HepG2 (cell line): Measurements from ENCODE around the gene ERC1. TPM values are rescaled to one million over a fixed set of nuclear protein-coding genes. Genes with fewer than 3 reads are reported as not detected.

Experiments
- ATAC-seq: fragments of 200-7000 bp; cut with Tn5 transposase; 3 replicates; pipeline ENCODE4 v1.9.1; 2020; ENCODE audit warnings: mild to moderate bottlenecking, moderate library complexity
- BruUV-seq: library from RNA; stranded (reverse); fragments of 400-500 nt; replicated peaks from 2 replicates; lab custom pipeline; 2021; lab: Mats Ljungman, UMichigan
- CTCF ChIA-PET: fragments of 300-600 bp; formaldehyde crosslinking; extraction: SDS; loops from one replicate; lab custom pipeline; 2021; ENCODE audit warnings: low total read pairs, inconsistent platforms, low intra/inter-chr PET ratio; lab: Yijun Ruan, JAX
- POLR2A ChIA-PET: fragments of 350-600 bp; sonication (Branson Sonifier 250); formaldehyde crosslinking; loops from one replicate; lab custom pipeline; 2020; ENCODE audit warnings: antibody characterized with exemption, inconsistent platforms; lab: Yijun Ruan, JAX
- DNase-seq: peaks from one replicate; pipeline ENCODE4 v3.0.0-alpha.2; 2015; ENCODE audit warnings: low spot score
- FAIRE-seq: peaks from 3 replicates; lab custom pipeline; 2011; peaks lifted over from hg19 to GRCh38; lab: Jason Lieb, UNC
- H2AFZ ChIP-seq: one replicate; pipeline ENCODE4 v1.6.1; 2011; ENCODE audit warnings: low read length, inconsistent platforms
- H3K27ac ChIP-seq: fragments of 300-600 bp; 3 replicates; pipeline ENCODE4 v1.8.0; 2011; ENCODE audit warnings: mixed run types, mild to moderate bottlenecking, mixed read lengths, low read length, inconsistent platforms; ENCODE audit not compliant: insufficient read depth; ENCODE audit errors: extremely low read length
- H3K27me3 ChIP-seq, 2 experiments: fragments of 200-600 bp in 1 of 2; 2 replicates in 1 of 2; 3 replicates in 1 of 2; pipeline versions ENCODE4 v1.6.0 to v1.8.0; 2011; ENCODE audit warnings: low read length in 2 of 2, mild to moderate bottlenecking in 2 of 2, moderate library complexity in 2 of 2, inconsistent platforms in 1 of 2; ENCODE audit not compliant: insufficient read depth in 2 of 2, control insufficient read depth in 1 of 2
- H3K36me3 ChIP-seq, 2 experiments: fragments of 200-600 bp in 1 of 2; replicated peaks in 1 of 2; 2 replicates in 1 of 2; 3 replicates in 1 of 2; pipeline versions ENCODE4 v1.5.1 to v1.8.0; 2011; ENCODE audit warnings: low read length in 2 of 2, inconsistent platforms in 1 of 2; ENCODE audit not compliant: insufficient read depth in 2 of 2, control insufficient read depth in 1 of 2
- H3K4me1 ChIP-seq: 2 replicates; pipeline ENCODE4 v1.5.1; 2012; ENCODE audit warnings: low read length, inconsistent platforms; ENCODE audit not compliant: insufficient read depth
- H3K4me2 ChIP-seq: 2 replicates; pipeline ENCODE4 v1.6.0; 2011; ENCODE audit warnings: low read depth, low read length, inconsistent platforms
- H3K4me3 ChIP-seq, 3 experiments: fragments of 200-600 bp in 1 of 3; sonication (generic), shearing (Covaris generic) in 1 of 3; replicated peaks in 1 of 3; 2 replicates each; pipeline ENCODE4 v1.5.1; 2011 to 2016; ENCODE audit warnings: low read length in 3 of 3, inconsistent platforms in 2 of 3, low read depth in 2 of 3, mild to moderate bottlenecking in 2 of 3, control low read depth in 1 of 3, mixed read lengths in 1 of 3; ENCODE audit not compliant: insufficient read depth in 1 of 3
- H3K79me2 ChIP-seq: one replicate; pipeline ENCODE4 v1.6.1; 2011; ENCODE audit warnings: low read length, inconsistent platforms; ENCODE audit not compliant: insufficient read depth
- H3K9ac ChIP-seq: 2 replicates; pipeline ENCODE4 v1.6.0; 2011; ENCODE audit warnings: mild to moderate bottlenecking, low read depth, low read length, inconsistent platforms; ENCODE audit not compliant: insufficient read depth
- H3K9me3 ChIP-seq: 2 replicates; pipeline ENCODE4 v1.5.1; 2012; ENCODE audit warnings: mild to moderate bottlenecking, low read length
- H4K20me1 ChIP-seq: 2 replicates; pipeline ENCODE4 v1.6.0; 2011; ENCODE audit warnings: inconsistent platforms, mild to moderate bottlenecking, low read length, moderate library complexity; ENCODE audit not compliant: insufficient read depth
- ATF7 ChIP-seq, 2 experiments: fragments of 450-650 bp in 1 of 2; sonication (generic) in 1 of 2; formaldehyde crosslinking in 1 of 2; IDR thresholded peaks; 2 replicates each; pipeline versions ENCODE4 v1.4.0 to v1.6.1; 2016 to 2020; ENCODE audit warnings: antibody characterized with exemption in 1 of 2, mild to moderate bottlenecking in 1 of 2, missing genetic modification reagents in 1 of 2
- BRCA1 ChIP-seq: sonication (generic); formaldehyde crosslinking; IDR thresholded peaks from 2 replicates; pipeline ENCODE4 v1.4.0; 2020; ENCODE audit warnings: missing genetic modification reagents
- DNMT1 ChIP-seq: sonication (generic); formaldehyde crosslinking; IDR thresholded peaks from 2 replicates; pipeline ENCODE4 v1.5.1; 2020; ENCODE audit warnings: mild to moderate bottlenecking, missing genetic modification reagents
- EP300 ChIP-seq, 3 experiments: sonication (generic) in 1 of 3; formaldehyde crosslinking in 1 of 3; IDR thresholded peaks; 2 replicates each; pipeline versions ENCODE4 v1.5.1 to v1.6.1; 2011 to 2020; ENCODE audit warnings: low read depth in 2 of 3, low read length in 2 of 3, borderline replicate concordance in 1 of 3, improper control_type of control experiment in 1 of 3, mild to moderate bottlenecking in 1 of 3, missing genetic modification reagents in 1 of 3, moderate library complexity in 1 of 3
- KLF15 ChIP-seq: sonication (generic); formaldehyde crosslinking; IDR thresholded peaks from 2 replicates; pipeline ENCODE4 v1.8.1; 2023; ENCODE audit warnings: borderline replicate concordance, mild to moderate bottlenecking, inconsistent platforms, missing genetic modification reagents, mixed read lengths
- MAFG ChIP-seq: sonication (generic); formaldehyde crosslinking; IDR thresholded peaks from 2 replicates; pipeline ENCODE4 v1.5.1; 2020; ENCODE audit warnings: mild to moderate bottlenecking, missing genetic modification reagents
- MXI1 ChIP-seq: IDR thresholded peaks from 3 replicates; pipeline ENCODE4 v1.6.1; 2012; ENCODE audit warnings: low read depth, low read length, inconsistent platforms, borderline replicate concordance
- PPARG ChIP-seq: conservative IDR thresholded peaks from 2 replicates; pipeline ENCODE4 v1.6.1; 2016; ENCODE audit warnings: missing biosample characterization, missing genetic modification reagents
- TMF1 ChIP-seq: sonication (generic); formaldehyde crosslinking; IDR thresholded peaks from 2 replicates; pipeline ENCODE4 v1.8.1; 2022; ENCODE audit warnings: low read depth, missing genetic modification reagents
- WGBS: methylation state at CpG from one replicate; pipeline ENCODE4 v1.1.6; 2017; ENCODE audit warnings: low lambda C conversion rate; 5-methylcytosine and 5-hydroxymethylcytosine counted together
- in situ Hi-C: cut with HindIII; loops from 2 replicates; pipeline ENCODE4 v1.10.0; 2017; ENCODE audit warnings: low pct_unique_long_range_greater_than_20kb; ENCODE audit not compliant: extremely low pct_ligation_motif_present
- intact Hi-C: fragments of 100-400 bp; cut with micrococcal nuclease; formaldehyde crosslinking; loops from one replicate; pipeline ENCODE4 v1.10.0; 2022; ENCODE audit not compliant: unreplicated experiment
- polyA plus RNA-seq, 8 experiments: library from polyadenylated mRNA; depleted of rRNA in 3 of 8; stranded (reverse) in 7 of 8; unstranded in 1 of 8; fragments of >200 nt; fragmentation: Illumina TruSeq in 4 of 8; extraction: Trizol in 4 of 8; gene quantifications; 2 replicates each; pipeline versions ENCODE4 v1.2.1 to v1.2.3, GENCODE V29; 2011 to 2016; ENCODE audit warnings: low read depth in 4 of 8, missing spikeins in 1 of 8, mixed read lengths in 1 of 8; ENCODE audit not compliant: insufficient read depth in 1 of 8
- total RNA-seq, 5 experiments: library from RNA; depleted of rRNA; stranded (reverse); fragments of >200 nt; fragmentation: Illumina TruSeq; extraction: Trizol; gene quantifications; 2 replicates each; pipeline ENCODE4 v1.2.3, GENCODE V29; 2016; ENCODE audit warnings: low read depth in 1 of 5
- TF ChIP-seq, protein P1 (sequence below): sonication (generic); formaldehyde crosslinking; IDR thresholded peaks from 2 replicates; pipeline ENCODE4 v1.4.0; 2020; ENCODE audit warnings: missing genetic modification reagents, borderline replicate concordance

The ERC1 gene
- total and polyA plus RNA-seq, 2 of the 13 experiments (the other 11 are each of a cell fraction or from before 2014, with no cell fraction given): 6.1 to 12.4 TPM

DNA sequence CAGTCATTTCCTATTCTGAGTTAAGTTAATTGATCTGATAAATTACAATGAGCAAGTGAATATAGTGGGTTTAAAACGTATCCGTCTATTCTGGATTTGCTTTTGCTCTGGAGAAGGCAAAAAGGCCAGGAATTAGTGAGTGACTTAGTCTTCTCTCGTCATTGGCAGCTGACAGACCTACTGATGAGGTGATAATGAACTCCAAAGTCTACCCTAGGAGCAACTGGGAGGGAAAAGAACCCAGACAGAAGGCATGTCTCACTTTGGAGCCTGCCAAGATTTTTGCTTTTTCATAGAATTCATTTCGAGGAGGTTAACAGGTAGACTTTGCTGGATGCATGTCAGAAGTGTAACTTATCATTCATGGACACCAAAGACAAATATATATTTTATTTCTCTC lies 333.1 kb downstream of the ERC1 start:
- TF ChIP-seq DNMT1 (CRISPR knock-in tag): no peak
- no peak for TF ChIP-seq PPARG (CRISPR knock-in tag)
- no peak for TF ChIP-seq BRCA1 (CRISPR knock-in tag)
- TF ChIP-seq, protein P1, sequence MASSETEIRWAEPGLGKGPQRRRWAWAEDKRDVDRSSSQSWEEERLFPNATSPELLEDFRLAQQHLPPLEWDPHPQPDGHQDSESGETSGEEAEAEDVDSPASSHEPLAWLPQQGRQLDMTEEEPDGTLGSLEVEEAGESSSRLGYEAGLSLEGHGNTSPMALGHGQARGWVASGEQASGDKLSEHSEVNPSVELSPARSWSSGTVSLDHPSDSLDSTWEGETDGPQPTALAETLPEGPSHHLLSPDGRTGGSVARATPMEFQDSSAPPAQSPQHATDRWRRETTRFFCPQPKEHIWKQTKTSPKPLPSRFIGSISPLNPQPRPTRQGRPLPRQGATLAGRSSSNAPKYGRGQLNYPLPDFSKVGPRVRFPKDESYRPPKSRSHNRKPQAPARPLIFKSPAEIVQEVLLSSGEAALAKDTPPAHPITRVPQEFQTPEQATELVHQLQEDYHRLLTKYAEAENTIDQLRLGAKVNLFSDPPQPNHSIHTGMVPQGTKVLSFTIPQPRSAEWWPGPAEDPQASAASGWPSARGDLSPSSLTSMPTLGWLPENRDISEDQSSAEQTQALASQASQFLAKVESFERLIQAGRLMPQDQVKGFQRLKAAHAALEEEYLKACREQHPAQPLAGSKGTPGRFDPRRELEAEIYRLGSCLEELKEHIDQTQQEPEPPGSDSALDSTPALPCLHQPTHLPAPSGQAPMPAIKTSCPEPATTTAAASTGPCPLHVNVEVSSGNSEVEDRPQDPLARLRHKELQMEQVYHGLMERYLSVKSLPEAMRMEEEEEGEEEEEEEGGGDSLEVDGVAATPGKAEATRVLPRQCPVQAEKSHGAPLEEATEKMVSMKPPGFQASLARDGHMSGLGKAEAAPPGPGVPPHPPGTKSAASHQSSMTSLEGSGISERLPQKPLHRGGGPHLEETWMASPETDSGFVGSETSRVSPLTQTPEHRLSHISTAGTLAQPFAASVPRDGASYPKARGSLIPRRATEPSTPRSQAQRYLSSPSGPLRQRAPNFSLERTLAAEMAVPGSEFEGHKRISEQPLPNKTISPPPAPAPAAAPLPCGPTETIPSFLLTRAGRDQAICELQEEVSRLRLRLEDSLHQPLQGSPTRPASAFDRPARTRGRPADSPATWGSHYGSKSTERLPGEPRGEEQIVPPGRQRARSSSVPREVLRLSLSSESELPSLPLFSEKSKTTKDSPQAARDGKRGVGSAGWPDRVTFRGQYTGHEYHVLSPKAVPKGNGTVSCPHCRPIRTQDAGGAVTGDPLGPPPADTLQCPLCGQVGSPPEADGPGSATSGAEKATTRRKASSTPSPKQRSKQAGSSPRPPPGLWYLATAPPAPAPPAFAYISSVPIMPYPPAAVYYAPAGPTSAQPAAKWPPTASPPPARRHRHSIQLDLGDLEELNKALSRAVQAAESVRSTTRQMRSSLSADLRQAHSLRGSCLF: no peak
- no peak for TF ChIP-seq EP300 (IDR thresholded peaks at IDR 0.05; ENCODE audit: low read depth in 2 of 2, low read length in 2 of 2)
- no peak for TF ChIP-seq EP300 (CRISPR knock-in tag; IDR thresholded peaks at IDR 0.05; ENCODE audit: borderline replicate concordance)
- no peak for TF ChIP-seq TMF1 (CRISPR knock-in tag)
- no peak for TF ChIP-seq MAFG
- TF ChIP-seq KLF15 (CRISPR knock-in tag): no peak
- TF ChIP-seq MXI1: no peak
- no peak for TF ChIP-seq ATF7 (IDR thresholded peaks at IDR 0.05)
- no peak for TF ChIP-seq ATF7 (CRISPR knock-in tag; IDR thresholded peaks at IDR 0.05)
- Histone ChIP-seq H3K79me2 (no peaks in the 10 kb centered on the region), H3K4me2 (no peak overlapping the region), H4K20me1 (no peaks in the 10 kb centered on the region), H2AFZ (no peak overlapping the region), H3K9ac (no peak overlapping the region), H3K4me1 (no peaks in the 10 kb centered on the region), H3K9me3 (no peaks in the 10 kb centered on the region), H3K27ac (no peak overlapping the region), H3K36me3 (0 out of 5 replicates have a peak, but pooled peaks cover 0 to 3% of the 10 kb centered on the region in 2 experiments), H3K4me3 (no peak overlapping the region), H3K27me3 (no peaks in the 10 kb centered on the region)
- no peak for ATAC-seq
- intact Hi-C loops: no loop called here
- WGBS: 92% methylated on average over 4 of the region's 4 CpGs
- ChIA-PET CTCF (no interaction called here), POLR2A (no interaction called here)
- DNase-seq: no peak
- BruUV-seq: no TSS peak
- in situ Hi-C loops: no loop called here
- no peak for FAIRE-seq
